Transverse colon (tissue), 4 donors: ENCODE data around the gene PSMB9. TPM values are rescaled to one million over a fixed set of nuclear protein-coding genes. Genes with fewer than 3 reads are reported as not detected.
A peak's percentile ranks its signal among the peaks of the same experiment; 100 is the strongest.
"Not testable (repeated sequence)": the region's sequence is repeated elsewhere in the genome, so short reads cannot be mapped to it uniquely, and the experiment has no call there.

Source experiments
- DNase-seq: peaks from one replicate; pipeline ENCODE4 v3.0.0-alpha.2; 2019
- H3K27ac ChIP-seq, 4 donors: fragments of 200-600 bp; sonication (generic); 2 replicates each; pipeline ENCODE4 v1.5.1; 2016 to 2018; ENCODE audit warnings: inconsistent platforms in 4 of 4
- H3K27me3 ChIP-seq: fragments of 200-600 bp; sonication (generic); 2 replicates; pipeline ENCODE4 v1.5.1; 2017; ENCODE audit warnings: inconsistent platforms
- H3K36me3 ChIP-seq, 4 donors: fragments of 200-600 bp; sonication (generic); 2 replicates each; pipeline ENCODE4 v1.5.1; 2017 to 2019; ENCODE audit warnings: inconsistent platforms in 4 of 4
- H3K4me1 ChIP-seq, 4 donors: fragments of 200-600 bp; sonication (generic); 2 replicates each; pipeline ENCODE4 v1.5.1; 2017 to 2020; ENCODE audit warnings: inconsistent platforms in 4 of 4
- H3K4me3 ChIP-seq, 4 donors: fragments of 200-600 bp; sonication (generic); 1 replicate in 1 of 4; 2 replicates in 3 of 4; pipeline versions ENCODE4 v1.5.1 to v1.6.1; 2017 to 2019; ENCODE audit warnings: inconsistent platforms in 4 of 4
- H3K9me3 ChIP-seq, 2 donors: fragments of 200-600 bp; sonication (generic); 2 replicates each; pipeline ENCODE4 v1.5.1; 2017 to 2019; ENCODE audit warnings: inconsistent platforms in 2 of 2
- CTCF ChIP-seq, 5 experiments: fragments of 200-600 bp in 3 of 5; fragments of 450-650 bp in 2 of 5; sonication (generic) in 3 of 5; IDR thresholded peaks; 1 replicate in 2 of 5; 2 replicates in 3 of 5; pipeline ENCODE4 v1.5.1; 2016 to 2017; ENCODE audit warnings: antibody characterized with exemption in 5 of 5, inconsistent platforms in 3 of 5, mild to moderate bottlenecking in 2 of 5, moderate library complexity in 1 of 5
- EP300 ChIP-seq: sonication (generic); formaldehyde crosslinking; IDR thresholded peaks from one replicate; pipeline ENCODE4 v1.6.1; 2017; ENCODE audit warnings: antibody characterized with exemption, low read depth
- POLR2A ChIP-seq: fragments of 450-650 bp; IDR thresholded peaks from one replicate; pipeline ENCODE4 v1.6.1; 2016; ENCODE audit warnings: antibody characterized with exemption, mild to moderate bottlenecking, moderate library complexity
- POLR2AphosphoS5 ChIP-seq, 3 donors: sonication (generic); formaldehyde crosslinking; IDR thresholded peaks; one replicate each; pipeline ENCODE4 v1.6.1; 2016; ENCODE audit warnings: antibody characterized with exemption in 3 of 3
- WGBS, 2 donors: methylation state at CpG; one replicate each; pipeline ENCODE4 v1.1.5; 2018; ENCODE audit warnings: low coverage in 1 of 2; 5-methylcytosine and 5-hydroxymethylcytosine counted together
- in situ Hi-C, 4 donors: fragments of 200-750 bp; cut with MboI; loops; one replicate each; pipeline versions ENCODE4 v1.15.0 to v1.15.1; 2017; ENCODE audit warnings: low sequenced_read_pairs in 3 of 4, low pct_ligation_motif_present in 1 of 4, low pct_unique_long_range_greater_than_20kb in 1 of 4
- intact Hi-C: fragments of 100-400 bp; cut with DNase I; formaldehyde crosslinking; loops from one replicate; pipeline ENCODE4 v1.15.1; 2023; ENCODE audit warnings: low total_unique reads
- total RNA-seq, 4 donors: library from RNA; depleted of rRNA; stranded (reverse); fragments of >200 nt; gene quantifications; one replicate each; pipeline ENCODE4 v1.1.0, GENCODE V29; 2016

The PSMB9 gene
- 10 to 100 TPM; 14.6 to 44.1 (median 32.9) TPM for total RNA-seq

- intact Hi-C loops (no loop called here), in situ Hi-C loops (no loop called here)
- Histone ChIP-seq H3K4me3 (peak within 1 kb of the TSS; percentile 72 to 91 (median 82)), H3K9me3 (no peaks in the 10 kb centered on the region), H3K27ac (peak within 1 kb of the TSS; percentile 98 to 99 (median 99)), H3K27me3 (no peaks in the 10 kb centered on the region), H3K36me3 (peaks cover 0 to 33% (median 4%) of the 10 kb centered on the region in 4 donors), H3K4me1 (peaks cover 9 to 40% (median 18%) of the 10 kb centered on the region in 4 donors)
- WGBS, 2 donors = 0% methylated on average over 48 of the region's 68 CpGs; no CpG with 5 or more reads in 1 of the 2 donors
- DNase-seq = peak; percentile 97
- TF ChIP-seq POLR2A (peak; percentile 97), CTCF (IDR thresholded peaks at IDR 0.05) (peak; percentile 75 to 97 (median 82)), EP300 (peak; percentile 59), POLR2AphosphoS5 (IDR thresholded peaks at IDR 0.05) (peak; percentile 88 to 96 (median 90))
These were observed at the start of gene PSMB9, which contains the start of gene TAP1 for GRCh38 chr6:32853541-32854375. Gene PSMB9, plus strand, starts transcription at chr6:32854192. Its CDS starts 38 bp downstream, at chr6:32854230. Gene TAP1, minus strand, starts transcription at chr6:32853704. Its CDS starts 68 bp downstream, at chr6:32853636.

- H3K4me3 ChIP-seq, H3K4me1 ChIP-seq, H3K9me3 ChIP-seq, DNase-seq, in situ Hi-C loops, H3K27ac ChIP-seq, intact Hi-C loops, H3K36me3 ChIP-seq: not testable (repeated sequence)
- peaks cover 52% of the 10 kb centered on the region for H3K27me3 ChIP-seq
These were observed 48.6 kb upstream of the PSMB9 start for GRCh38 chr6:32805404-32805803.

DNA sequence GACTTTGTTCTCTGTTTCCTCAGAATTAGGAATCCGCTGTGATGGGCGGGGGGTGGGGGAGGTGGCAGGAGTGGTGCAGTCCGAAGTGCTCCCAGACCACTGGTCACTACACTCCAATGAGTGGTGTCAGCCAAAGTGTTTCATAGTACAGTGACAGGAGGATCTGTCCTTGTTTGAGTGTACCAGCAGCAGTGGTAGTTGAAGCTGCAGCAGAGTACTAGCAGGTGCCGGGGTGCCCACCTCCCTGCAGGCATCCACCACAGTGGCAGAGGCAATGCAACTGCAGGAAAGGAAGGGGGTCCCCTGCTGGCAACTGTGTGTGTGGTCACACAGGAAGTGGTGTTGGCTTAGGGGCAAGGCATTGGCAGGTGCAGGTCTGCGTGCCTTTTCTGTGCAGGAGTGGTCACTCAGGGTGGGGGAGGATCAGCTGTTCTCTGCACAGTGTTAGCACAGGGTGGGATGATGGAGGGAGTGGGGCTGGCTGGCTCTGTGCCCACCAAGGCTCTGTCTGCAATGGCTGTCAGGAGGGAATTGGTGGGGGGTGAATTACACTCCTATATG is 46.9 kb upstream of the PSMB9 start:
- intact Hi-C loops (no loop called here), in situ Hi-C loops (no loop called here)
- no peaks in the 10 kb centered on the region for H3K36me3 ChIP-seq
- H3K9me3 ChIP-seq = no peaks in the 10 kb centered on the region
- no peak for TF ChIP-seq CTCF (IDR thresholded peaks at IDR 0.05)
- TF ChIP-seq POLR2AphosphoS5 (IDR thresholded peaks at IDR 0.05) = no peak
- TF ChIP-seq POLR2A = no peak
- no peak for TF ChIP-seq EP300
- H3K27me3 ChIP-seq = peaks cover 36% of the 10 kb centered on the region
- DNase-seq = no peak
- H3K4me1 ChIP-seq = no peaks in the 10 kb centered on the region
- no peak overlapping the region for H3K4me3 ChIP-seq
- WGBS, 2 donors = 87% methylated on average over 5 of the region's 5 CpGs; no CpG with 5 or more reads in 1 of the 2 donors
- H3K27ac ChIP-seq = no peak overlapping the region

DNA sequence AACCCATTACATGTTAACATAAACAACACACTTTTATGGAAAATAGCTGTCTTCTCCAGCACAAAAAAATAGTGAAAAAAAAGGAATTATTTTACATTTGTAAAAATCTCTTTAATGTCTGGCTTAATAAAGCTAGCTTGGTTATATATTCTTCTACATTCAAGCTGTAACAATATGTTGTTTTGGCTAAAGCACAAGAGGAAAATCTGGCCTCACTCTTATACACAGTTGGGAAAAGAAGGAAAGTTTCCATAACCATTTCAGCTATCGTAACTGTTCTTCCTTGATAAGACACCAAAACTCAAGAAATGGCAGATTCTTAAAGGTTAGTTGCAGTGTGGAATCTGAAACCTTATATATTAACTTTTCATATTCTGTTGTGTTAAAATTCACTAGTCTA is 44.8 kb upstream of the PSMB9 start:
- no peak for DNase-seq
- H3K9me3 ChIP-seq = no peaks in the 10 kb centered on the region
- intact Hi-C loops (no loop called here), in situ Hi-C loops (no loop called here)
- no peaks in the 10 kb centered on the region for H3K4me1 ChIP-seq
- no peaks in the 10 kb centered on the region for H3K36me3 ChIP-seq
- 13 to 42% methylated on average over 1 of the region's 1 CpG for WGBS, 2 donors
- H3K27ac ChIP-seq = no peak overlapping the region
- peaks cover 19% of the 10 kb centered on the region for H3K27me3 ChIP-seq
- H3K4me3 ChIP-seq = no peak overlapping the region
- no peak for TF ChIP-seq POLR2AphosphoS5 (IDR thresholded peaks at IDR 0.05)
- TF ChIP-seq EP300 = no peak
- no peak for TF ChIP-seq CTCF (IDR thresholded peaks at IDR 0.05)
- no peak for TF ChIP-seq POLR2A
